ENCODE measurements around the gene SEPHS1. TPM values are rescaled to one million over a fixed set of nuclear protein-coding genes. Genes with fewer than 3 reads are reported as not detected.

The SEPHS1 gene
- total RNA-seq, 1 experiment from 2014 or later: 139 TPM

GRCh38 chr10:13302821-13303555 lies 45.1 kb downstream of the SEPHS1 start:
- peaks cover 19% of the 10 kb centered on the region for H3K36me3 Mint-ChIP-seq (ENCODE audit: insufficient read depth, unreplicated experiment)
- no peaks in the 10 kb centered on the region for H3K27me3 Mint-ChIP-seq (ENCODE audit: insufficient read depth, unreplicated experiment)
- no peaks in the 10 kb centered on the region for H3K36me3 ChIP-seq (ENCODE audit: control insufficient read depth, insufficient read depth, low read length)
- no peaks in the 10 kb centered on the region for H3K27me3 ChIP-seq (replicated peaks; ENCODE audit: control insufficient read depth, insufficient read depth, low read length)
- TF ChIP-seq CTCF (IDR thresholded peaks at IDR 0.05; ENCODE audit: insufficient read depth in 1 of 2, low read depth in 1 of 2, low read length in 1 of 2, severe bottlenecking in 1 of 2, unreplicated experiment in 1 of 2): no peak
- ChIA-PET POLR2A (interaction anchor here (0.5 to 1.1 kb wide), 8 partner anchors 11 to 1121 kb away, joined by 3 to 9 read pairs (median 4); partner anchors contain the start of gene MCM10), CTCF (interaction anchor here (0.6 to 2.3 kb wide), 26 partner anchors 10 to 959 kb away, joined by 3 to 13 read pairs (median 4); partner anchors contain the start of genes MCM10, OPTN and PRPF18)
- H3K27ac Mint-ChIP-seq (ENCODE audit: unreplicated experiment): peak overlapping the region; percentile 100
- no peaks in the 10 kb centered on the region for H3K9me3 Mint-ChIP-seq (ENCODE audit: unreplicated experiment)
- H3K4me3 ChIP-seq (ENCODE audit: low read depth, low read length): peak overlapping the region; percentile 63
- no TSS peak for BruUV-seq (replicated peaks)
- peaks cover 21% of the 10 kb centered on the region for H3K4me1 Mint-ChIP-seq (ENCODE audit: low read depth, unreplicated experiment)
- H3K4me1 ChIP-seq: peaks cover 14% of the 10 kb centered on the region; the same call in 1 of the 2 replicates
- intact Hi-C loops (cut with micrococcal nuclease; ENCODE audit: unreplicated experiment): loop anchor here (1.0 kb wide), 4 partner anchors 32 to 142 kb away; partner anchors contain the start of gene MCM10
- no peaks in the 10 kb centered on the region for H3K9me3 ChIP-seq
- peak overlapping the region; percentile 77 for H3K4me3 Mint-ChIP-seq (ENCODE audit: unreplicated experiment)
- DNase-seq: no peak

- peak; percentile 89 to 95 for DNase-seq
- intact Hi-C loops (cut with micrococcal nuclease; ENCODE audit: unreplicated experiment): loop anchor here (2.0 kb wide), 1 partner anchor 47 kb away; no protein-coding TSS in a partner anchor
- H3K27me3 ChIP-seq (replicated peaks; ENCODE audit: control insufficient read depth, insufficient read depth, low read length): no peaks in the 10 kb centered on the region
- BruUV-seq (replicated peaks): TSS peak; percentile 21
- no peak for TF ChIP-seq CTCF (IDR thresholded peaks at IDR 0.05; ENCODE audit: insufficient read depth in 1 of 2, low read depth in 1 of 2, low read length in 1 of 2, severe bottlenecking in 1 of 2, unreplicated experiment in 1 of 2)
- H3K4me1 ChIP-seq: peaks cover 14% of the 10 kb centered on the region; the same call in 1 of the 2 replicates
- peak within 1 kb of the TSS; percentile 88 for H3K4me3 ChIP-seq (ENCODE audit: low read depth, low read length)
- CTCF ChIA-PET: interaction anchor here (0.7 to 1.2 kb wide), 2 partner anchors 22 to 79 kb away, joined by 3 to 4 read pairs; no protein-coding TSS in a partner anchor
- peak within 1 kb of the TSS; percentile 77 for H3K4me3 Mint-ChIP-seq (ENCODE audit: unreplicated experiment)
- no peaks in the 10 kb centered on the region; the same call in 1 of the 2 replicates for H3K36me3 ChIP-seq (ENCODE audit: control insufficient read depth, insufficient read depth, low read length)
- peak within 1 kb of the TSS; percentile 100 for H3K27ac Mint-ChIP-seq (ENCODE audit: unreplicated experiment)
- no peaks in the 10 kb centered on the region for H3K9me3 Mint-ChIP-seq (ENCODE audit: unreplicated experiment)
- no peaks in the 10 kb centered on the region for H3K9me3 ChIP-seq
- H3K36me3 Mint-ChIP-seq (ENCODE audit: insufficient read depth, unreplicated experiment): peaks cover 19% of the 10 kb centered on the region
- peaks cover 21% of the 10 kb centered on the region for H3K4me1 Mint-ChIP-seq (ENCODE audit: low read depth, unreplicated experiment)
- H3K27me3 Mint-ChIP-seq (ENCODE audit: insufficient read depth, unreplicated experiment): no peaks in the 10 kb centered on the region
- POLR2A ChIA-PET: interaction anchor here (0.6 to 1.0 kb wide), 10 partner anchors 8 to 798 kb away, joined by 3 to 7 read pairs (median 4); no protein-coding TSS in a partner anchor
Observed at GRCh38 chr10:13299437-13300287, 48.4 kb downstream of the SEPHS1 start, which contains the start of gene PHYH. Gene PHYH (minus strand): TSS chr10:13300064. CDS start chr10:13300042, 22 bp downstream.
